AG09319 (cell line): ENCODE data around the gene HTRA1.

Experiments used
- DNase-seq: peaks from one replicate; pipeline ENCODE4 v3.0.0-alpha.2; 2010; ENCODE audit warnings: low read depth; ENCODE audit errors: extremely low read depth
- TF ChIP-seq, protein P1 (sequence below): IDR thresholded peaks from 2 replicates; pipeline ENCODE4 v1.5.1; 2011; ENCODE audit warnings: low read depth, mild to moderate bottlenecking, inconsistent platforms, low read length, moderate library complexity

HTRA1 gene

GRCh38 chr10:122561212-122561611 lies 99.9 kb downstream of the HTRA1 start:
- TF ChIP-seq, protein P1, sequence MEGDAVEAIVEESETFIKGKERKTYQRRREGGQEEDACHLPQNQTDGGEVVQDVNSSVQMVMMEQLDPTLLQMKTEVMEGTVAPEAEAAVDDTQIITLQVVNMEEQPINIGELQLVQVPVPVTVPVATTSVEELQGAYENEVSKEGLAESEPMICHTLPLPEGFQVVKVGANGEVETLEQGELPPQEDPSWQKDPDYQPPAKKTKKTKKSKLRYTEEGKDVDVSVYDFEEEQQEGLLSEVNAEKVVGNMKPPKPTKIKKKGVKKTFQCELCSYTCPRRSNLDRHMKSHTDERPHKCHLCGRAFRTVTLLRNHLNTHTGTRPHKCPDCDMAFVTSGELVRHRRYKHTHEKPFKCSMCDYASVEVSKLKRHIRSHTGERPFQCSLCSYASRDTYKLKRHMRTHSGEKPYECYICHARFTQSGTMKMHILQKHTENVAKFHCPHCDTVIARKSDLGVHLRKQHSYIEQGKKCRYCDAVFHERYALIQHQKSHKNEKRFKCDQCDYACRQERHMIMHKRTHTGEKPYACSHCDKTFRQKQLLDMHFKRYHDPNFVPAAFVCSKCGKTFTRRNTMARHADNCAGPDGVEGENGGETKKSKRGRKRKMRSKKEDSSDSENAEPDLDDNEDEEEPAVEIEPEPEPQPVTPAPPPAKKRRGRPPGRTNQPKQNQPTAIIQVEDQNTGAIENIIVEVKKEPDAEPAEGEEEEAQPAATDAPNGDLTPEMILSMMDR: no peak
- DNase-seq: no peak

GRCh38 chr10:122561792-122562191 lies 100.4 kb downstream of the HTRA1 start:
- DNase-seq: no peak
- TF ChIP-seq, protein P1: no peak
